Cardiac muscle cell (in vitro differentiated cells and primary cell): ENCODE data around the gene RAI14. TPM values are rescaled to one million over a fixed set of nuclear protein-coding genes. Genes with fewer than 3 reads are reported as not detected.

ENCODE experiments used
- DNase-seq, 2 donors: peaks; one replicate each; pipeline versions ENCODE4 v3.0.0 to v3.0.0-alpha.2; 2010 to 2017; ENCODE audit warnings: low read depth in 1 of 2, low spot score in 1 of 2
- H3K27ac ChIP-seq: fragments of 200-600 bp; sonication (generic); 2 replicates; pipeline ENCODE4 v1.5.1; 2016
- H3K27me3 ChIP-seq: fragments of 200-600 bp; sonication (generic); 2 replicates; pipeline ENCODE4 v1.6.0; 2016; ENCODE audit warnings: control low read depth
- H3K36me3 ChIP-seq: fragments of 200-600 bp; sonication (generic); 2 replicates; pipeline ENCODE4 v1.5.1; 2016; ENCODE audit warnings: control low read depth
- H3K4me1 ChIP-seq: fragments of 200-600 bp; sonication (generic); 2 replicates; pipeline ENCODE4 v1.8.1; 2017; ENCODE audit warnings: low read depth, mild to moderate bottlenecking, mixed run types
- H3K4me3 ChIP-seq: fragments of 200-600 bp; sonication (generic); 2 replicates; pipeline ENCODE4 v1.5.1; 2016; ENCODE audit warnings: mild to moderate bottlenecking
- H3K9me3 ChIP-seq: fragments of 200-600 bp; sonication (generic); 2 replicates; pipeline ENCODE4 v1.5.1; 2017; ENCODE audit warnings: low read depth, mild to moderate bottlenecking, control low read depth
- polyA plus RNA-seq: library from polyadenylated mRNA; unstranded; fragments of >200 nt; fragmentation: Nextera tagmentation; extraction: Ambion mirVana; gene quantifications from 2 replicates; pipeline ENCODE4 v1.2.1, GENCODE V29; 2016
- total RNA-seq: library from RNA; depleted of rRNA; stranded (reverse); fragments of >200 nt; gene quantifications from 2 replicates; pipeline ENCODE4 v1.2.3, GENCODE V29; 2016
- TF ChIP-seq, protein P1 (sequence below): IDR thresholded peaks from 2 replicates; pipeline ENCODE4 v1.5.1; 2012; ENCODE audit warnings: low read depth, mild to moderate bottlenecking, low read length

Gene RAI14
- total and polyA plus RNA-seq, 2 experiments from 2014 or later: 9.6 to 11.6 TPM

DNA sequence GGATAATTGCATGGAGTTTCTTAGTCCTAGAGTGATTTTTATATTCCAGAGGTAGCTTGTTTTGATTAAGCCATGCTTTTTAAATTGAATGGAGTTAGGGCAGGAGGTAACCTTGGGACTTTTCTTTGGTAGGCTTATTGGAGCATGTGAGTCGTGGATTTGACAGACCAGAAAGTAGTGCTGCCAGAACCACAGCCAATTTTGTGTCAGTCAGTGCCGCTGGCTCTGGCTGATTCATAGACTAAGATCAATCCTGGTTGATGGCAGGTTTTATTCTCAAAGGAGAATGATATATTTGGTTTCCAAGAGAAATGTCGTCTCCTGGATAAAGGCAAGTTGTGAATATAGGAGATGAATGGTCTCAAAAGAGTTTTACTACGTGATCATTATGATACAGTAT, 20.3 kb downstream of the RAI14 start:
- H3K27ac ChIP-seq: no peak overlapping the region
- no peaks in the 10 kb centered on the region for H3K4me1 ChIP-seq
- TF ChIP-seq, protein P1, sequence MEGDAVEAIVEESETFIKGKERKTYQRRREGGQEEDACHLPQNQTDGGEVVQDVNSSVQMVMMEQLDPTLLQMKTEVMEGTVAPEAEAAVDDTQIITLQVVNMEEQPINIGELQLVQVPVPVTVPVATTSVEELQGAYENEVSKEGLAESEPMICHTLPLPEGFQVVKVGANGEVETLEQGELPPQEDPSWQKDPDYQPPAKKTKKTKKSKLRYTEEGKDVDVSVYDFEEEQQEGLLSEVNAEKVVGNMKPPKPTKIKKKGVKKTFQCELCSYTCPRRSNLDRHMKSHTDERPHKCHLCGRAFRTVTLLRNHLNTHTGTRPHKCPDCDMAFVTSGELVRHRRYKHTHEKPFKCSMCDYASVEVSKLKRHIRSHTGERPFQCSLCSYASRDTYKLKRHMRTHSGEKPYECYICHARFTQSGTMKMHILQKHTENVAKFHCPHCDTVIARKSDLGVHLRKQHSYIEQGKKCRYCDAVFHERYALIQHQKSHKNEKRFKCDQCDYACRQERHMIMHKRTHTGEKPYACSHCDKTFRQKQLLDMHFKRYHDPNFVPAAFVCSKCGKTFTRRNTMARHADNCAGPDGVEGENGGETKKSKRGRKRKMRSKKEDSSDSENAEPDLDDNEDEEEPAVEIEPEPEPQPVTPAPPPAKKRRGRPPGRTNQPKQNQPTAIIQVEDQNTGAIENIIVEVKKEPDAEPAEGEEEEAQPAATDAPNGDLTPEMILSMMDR: no peak
- H3K36me3 ChIP-seq: no peaks in the 10 kb centered on the region
- H3K27me3 ChIP-seq: no peaks in the 10 kb centered on the region
- H3K4me3 ChIP-seq: no peak overlapping the region
- peak in 1 of 2 donors; percentile 26 for DNase-seq
- no peaks in the 10 kb centered on the region for H3K9me3 ChIP-seq

DNA sequence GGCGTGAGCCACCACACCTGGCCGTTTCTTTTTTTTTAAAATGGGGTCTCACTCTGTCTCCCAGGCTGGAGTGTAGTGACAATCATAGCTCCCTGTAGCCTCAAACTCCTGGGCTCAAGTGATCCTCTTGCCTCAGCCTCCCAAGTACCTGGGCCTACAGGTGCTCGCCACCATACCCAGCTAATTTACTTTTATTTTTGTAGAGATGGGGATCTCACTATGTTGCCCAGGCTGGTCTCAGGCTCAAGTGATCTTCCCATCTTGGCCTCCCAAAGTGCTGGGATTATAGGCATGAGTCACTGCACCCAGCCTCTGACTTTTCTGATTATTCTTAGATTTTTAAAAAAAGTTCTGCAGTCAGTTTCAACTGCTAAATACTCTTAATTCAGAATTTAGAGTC, 21.3 kb downstream of the RAI14 start:
- TF ChIP-seq, protein P1: no peak
- no peaks in the 10 kb centered on the region for H3K4me1 ChIP-seq
- no peaks in the 10 kb centered on the region for H3K27me3 ChIP-seq
- DNase-seq: no peak
- H3K36me3 ChIP-seq: no peaks in the 10 kb centered on the region
- no peak overlapping the region for H3K4me3 ChIP-seq
- H3K27ac ChIP-seq: no peak overlapping the region
- no peaks in the 10 kb centered on the region for H3K9me3 ChIP-seq

DNA sequence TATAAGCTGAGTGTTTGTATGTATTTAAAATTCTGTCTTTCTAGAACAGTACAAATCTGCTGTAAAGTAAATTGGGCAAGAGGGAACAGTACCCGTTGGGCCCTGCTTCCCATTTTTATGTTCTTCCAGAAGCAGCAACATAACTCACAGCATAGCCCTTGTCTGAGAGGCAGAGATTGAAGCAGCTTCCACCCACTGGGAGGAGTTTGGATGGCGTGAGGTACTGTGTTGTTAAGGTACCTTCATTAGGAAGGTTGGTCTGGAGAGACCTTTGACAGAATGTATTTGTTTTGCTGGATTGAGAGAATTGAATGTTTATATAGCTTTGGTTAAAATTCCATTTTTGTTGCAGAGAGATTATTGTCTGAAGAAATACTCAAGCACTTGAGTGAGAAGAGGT, 24.8 kb downstream of the RAI14 start:
- DNase-seq: no peak
- no peak overlapping the region for H3K27ac ChIP-seq

DNA sequence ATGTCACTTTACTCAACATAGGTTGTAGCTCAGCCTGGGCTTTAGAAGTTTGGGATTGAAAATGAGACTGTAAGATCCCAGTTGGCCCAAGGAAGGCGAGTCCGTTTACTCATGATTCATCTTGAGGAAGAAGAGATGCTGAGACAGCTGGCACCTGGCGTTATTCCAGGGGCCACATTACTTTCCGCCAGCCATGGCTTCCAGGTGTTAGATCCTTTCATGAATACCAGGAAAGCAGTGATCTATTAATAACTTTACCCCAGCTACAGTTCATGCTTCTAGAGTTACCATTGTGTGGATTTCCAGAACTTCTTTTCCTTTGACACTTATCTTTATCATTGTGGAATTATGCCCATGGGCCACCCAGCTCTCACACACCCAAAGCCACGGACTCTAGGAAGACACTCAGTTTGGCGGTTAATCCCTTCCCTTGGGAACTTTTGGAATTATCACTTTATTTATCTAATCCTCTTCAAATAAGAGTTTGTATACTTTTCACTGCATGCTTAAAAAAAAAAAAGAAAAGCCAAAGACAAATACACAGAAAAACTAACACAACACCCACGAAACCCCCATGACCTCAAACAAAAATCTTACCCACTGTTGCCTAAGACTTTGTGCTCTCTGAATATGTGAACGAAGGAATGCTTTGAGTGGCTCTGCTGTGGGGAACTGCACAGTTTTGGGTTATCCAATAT, 26.9 kb downstream of the RAI14 start:
- Histone ChIP-seq H3K27ac (no peak overlapping the region), H3K36me3 (no peaks in the 10 kb centered on the region), H3K4me1 (peaks cover 31% of the 10 kb centered on the region)

More for the DNA sequence above, 24.8 kb downstream of the RAI14 start:
- Histone ChIP-seq H3K9me3 (no peaks in the 10 kb centered on the region), H3K4me3 (no peak overlapping the region), H3K27me3 (no peaks in the 10 kb centered on the region), H3K36me3 (no peaks in the 10 kb centered on the region), H3K4me1 (peaks cover 12% of the 10 kb centered on the region)
- TF ChIP-seq, protein P1: no peak

DNA sequence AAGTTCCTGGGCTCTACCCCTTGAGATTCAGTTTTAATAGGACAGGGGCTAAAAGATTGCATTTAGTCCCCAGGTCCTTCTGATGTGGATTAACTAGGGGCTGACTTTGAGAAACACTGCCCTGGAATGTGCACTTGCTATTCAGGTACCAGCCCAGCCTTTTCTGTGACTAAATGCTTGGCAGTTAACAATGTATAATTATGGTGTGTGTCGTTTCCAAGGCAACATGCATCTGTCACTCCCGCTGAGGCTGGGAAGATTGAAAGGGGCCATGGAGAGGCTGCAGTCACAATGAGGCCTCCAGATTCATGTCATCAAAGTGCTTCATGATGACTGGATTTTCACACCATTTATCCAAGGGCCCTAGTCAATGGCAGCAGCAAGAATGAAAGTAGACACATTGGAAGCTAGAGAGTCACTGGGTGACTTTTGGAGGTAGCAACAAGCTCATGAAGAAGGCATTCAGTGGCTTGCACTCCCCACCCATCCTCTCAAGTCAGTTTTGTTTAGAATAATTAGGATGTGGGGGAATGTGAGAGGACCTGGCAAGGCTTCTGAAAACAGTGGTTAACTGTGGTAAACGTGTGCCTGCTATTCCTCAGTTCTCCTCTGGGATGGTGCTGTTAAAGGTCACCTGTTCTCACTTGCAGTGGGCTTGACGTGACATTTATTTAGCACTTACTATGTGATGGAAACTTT, 28.3 kb downstream of the RAI14 start:
- Histone ChIP-seq H3K27me3 (no peaks in the 10 kb centered on the region), H3K4me3 (no peak overlapping the region), H3K4me1 (peaks cover 33% of the 10 kb centered on the region), H3K36me3 (no peaks in the 10 kb centered on the region), H3K27ac (peak overlapping the region; percentile 92), H3K9me3 (no peaks in the 10 kb centered on the region)
- DNase-seq: peak; percentile 17 to 42
- TF ChIP-seq, protein P1: peak; percentile 8

More for the DNA sequence above, 26.9 kb downstream of the RAI14 start:
- H3K9me3 ChIP-seq: no peaks in the 10 kb centered on the region
- no peak for DNase-seq
- H3K27me3 ChIP-seq: no peaks in the 10 kb centered on the region
- no peak overlapping the region for H3K4me3 ChIP-seq
- TF ChIP-seq, protein P1: no peak
